Measurements from ENCODE around the gene SLC7A11.
A peak's percentile ranks its signal among the peaks of the same experiment; 100 is the strongest.
"Not testable (repeated sequence)": the region's sequence is repeated elsewhere in the genome, so short reads cannot be mapped to it uniquely, and the experiment has no call there.

The SLC7A11 gene

GRCh38 chr4:138241281-138242075 is 671 bp downstream of the SLC7A11 start:
- DNase-seq, result peak in 1 of 3 donors; percentile 49

GRCh38 chr4:138239491-138239890 is 2.7 kb downstream of the SLC7A11 start:
- DNase-seq, result no peak

GRCh38 chr4:138238521-138239292 is 3.4 kb downstream of the SLC7A11 start:
- no peak for DNase-seq

- DNase-seq, result not testable (repeated sequence)
Measured at GRCh38 chr4:138237132-138237531, 5.0 kb downstream of the SLC7A11 start.

- peak in 1 of 3 donors; percentile 19 for DNase-seq
Measured at GRCh38 chr4:138236037-138236436, 6.1 kb downstream of the SLC7A11 start.

GRCh38 chr4:138235419-138235952 is 6.7 kb downstream of the SLC7A11 start:
- peak; percentile 68 to 96 (median 88) for DNase-seq

- no peak for DNase-seq
Measured at GRCh38 chr4:138234248-138234647, 7.9 kb downstream of the SLC7A11 start.

- no peak for DNase-seq
Measured at GRCh38 chr4:138233313-138234034, 8.7 kb downstream of the SLC7A11 start.

- no peak for DNase-seq
Measured at GRCh38 chr4:138232364-138232763, 9.8 kb downstream of the SLC7A11 start.

GRCh38 chr4:138230048-138230447 is 12.1 kb downstream of the SLC7A11 start:
- peak in 1 of 3 donors; percentile 26 for DNase-seq

- no peak for DNase-seq
Measured at GRCh38 chr4:138229160-138229559, 13.0 kb downstream of the SLC7A11 start.

- DNase-seq, result no peak
Measured at GRCh38 chr4:138226351-138226750, 15.8 kb downstream of the SLC7A11 start.

GRCh38 chr4:138225477-138225876 is 16.7 kb downstream of the SLC7A11 start:
- DNase-seq, result no peak

GRCh38 chr4:138224614-138225013 is 17.5 kb downstream of the SLC7A11 start:
- no peak for DNase-seq

- peak in 1 of 3 donors; percentile 41 for DNase-seq
Measured at GRCh38 chr4:138223231-138223910, 18.8 kb downstream of the SLC7A11 start.

- peak in 1 of 3 donors; percentile 28 for DNase-seq
Measured at GRCh38 chr4:138222046-138222445, 20.1 kb downstream of the SLC7A11 start.

GRCh38 chr4:138218976-138219375 is 23.2 kb downstream of the SLC7A11 start:
- no peak for DNase-seq

- DNase-seq, result no peak
Measured at GRCh38 chr4:138217567-138217966, 24.6 kb downstream of the SLC7A11 start.

GRCh38 chr4:138216272-138216867 is 25.8 kb downstream of the SLC7A11 start:
- no peak for DNase-seq

- not testable (repeated sequence) for DNase-seq
Measured at GRCh38 chr4:138210576-138210975, 31.6 kb downstream of the SLC7A11 start.

- no peak for DNase-seq
Measured at GRCh38 chr4:138209094-138209493, 33.1 kb downstream of the SLC7A11 start.

Data from suppressor macrophage treated with lipopolysaccharide for 1 hour (primary cell).